TTC549 (cell line): ENCODE results near the gene STC2.
"Not testable (repeated sequence)": the region's sequence is repeated elsewhere in the genome, so short reads cannot be mapped to it uniquely, and the experiment has no call there.

Experiments
- FAIRE-seq: peaks from 2 replicates; lab custom pipeline; 2012; peaks lifted over from hg19 to GRCh38; lab: Jason Lieb, UNC

The STC2 gene

GRCh38 chr5:173327948-173328843 is at the start of gene STC2:
TSS of gene STC2 (minus strand) at chr5:173328414. CDS start at chr5:173328193, 221 bp downstream.
- no peak for FAIRE-seq

- FAIRE-seq: no peak
Observed at GRCh38 chr5:173371400-173371799, 43.2 kb upstream of the STC2 start.

GRCh38 chr5:173363406-173363805 is 35.2 kb upstream of the STC2 start:
- FAIRE-seq: not testable (repeated sequence)

GRCh38 chr5:173355561-173355960 is 27.3 kb upstream of the STC2 start:
- no peak for FAIRE-seq

GRCh38 chr5:173354645-173355044 is 26.4 kb upstream of the STC2 start:
- FAIRE-seq: no peak

GRCh38 chr5:173352366-173353349 is 24.4 kb upstream of the STC2 start:
- no peak for FAIRE-seq

GRCh38 chr5:173342813-173343755 is 14.9 kb upstream of the STC2 start:
- FAIRE-seq: no peak

GRCh38 chr5:173341961-173342430 is 13.8 kb upstream of the STC2 start:
- no peak for FAIRE-seq

GRCh38 chr5:173340984-173341383 is 12.8 kb upstream of the STC2 start:
- FAIRE-seq: no peak

- no peak for FAIRE-seq
Observed at GRCh38 chr5:173340451-173340850, 12.2 kb upstream of the STC2 start.

- no peak for FAIRE-seq
Observed at GRCh38 chr5:173339286-173339685, 11.1 kb upstream of the STC2 start.

- FAIRE-seq: no peak
Observed at GRCh38 chr5:173338380-173339015, 10.3 kb upstream of the STC2 start.

- FAIRE-seq: no peak
Observed at GRCh38 chr5:173334808-173335207, 6.6 kb upstream of the STC2 start.

- FAIRE-seq: no peak
Observed at GRCh38 chr5:173333925-173334661, 5.9 kb upstream of the STC2 start.

- no peak for FAIRE-seq
Observed at GRCh38 chr5:173331956-173332479, 3.8 kb upstream of the STC2 start.

GRCh38 chr5:173331287-173331686 is 3.1 kb upstream of the STC2 start:
- FAIRE-seq: no peak

- no peak for FAIRE-seq
Observed at GRCh38 chr5:173330338-173331206, 2.4 kb upstream of the STC2 start.

- no peak for FAIRE-seq
Observed at GRCh38 chr5:173329491-173330337, 1.5 kb upstream of the STC2 start.
